Thyroid gland (tissue), 4 donors: ENCODE data around the gene FMR1.

Source experiments
- CTCF ChIP-seq, 6 experiments: fragments of 200-600 bp in 3 of 6; fragments of 450-650 bp in 3 of 6; sonication (generic) in 3 of 6; IDR thresholded peaks; one replicate each; pipeline ENCODE4 v1.5.1; 2016 to 2019; ENCODE audit warnings: antibody characterized with exemption in 6 of 6, mild to moderate bottlenecking in 2 of 6, inconsistent platforms in 1 of 6, moderate library complexity in 1 of 6
- POLR2A ChIP-seq, 2 donors: fragments of 450-650 bp; IDR thresholded peaks; one replicate each; pipeline ENCODE4 v1.6.1; 2017; ENCODE audit warnings: antibody characterized with exemption in 2 of 2, mild to moderate bottlenecking in 2 of 2, moderate library complexity in 1 of 2

- TF ChIP-seq CTCF (IDR thresholded peaks at IDR 0.05): no peak
- TF ChIP-seq POLR2A (IDR thresholded peaks at IDR 0.05): no peak
Measured at GRCh38 chrX:147875866-147876596, 35.7 kb upstream of the FMR1 start.
